Measurements from ENCODE around the gene MBNL2.

DNA sequence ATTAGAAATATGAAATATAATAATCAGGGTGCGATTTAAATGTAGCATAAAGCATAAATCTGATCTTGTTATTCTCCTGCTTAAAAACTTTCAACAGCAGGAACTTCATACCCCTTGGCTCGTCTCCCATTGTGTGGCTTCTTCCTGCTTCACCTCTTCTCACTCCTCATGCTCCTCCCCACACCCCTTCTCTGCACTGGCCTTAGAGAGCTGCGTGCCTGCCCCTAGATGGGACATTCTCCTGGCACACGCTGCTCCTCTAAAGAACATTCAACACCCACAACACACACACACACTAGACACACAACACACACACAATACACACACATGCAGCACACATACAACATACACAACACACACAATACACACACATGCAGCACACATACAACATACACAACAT, 107.2 kb downstream of the MBNL2 start:
- TF ChIP-seq, protein P1, sequence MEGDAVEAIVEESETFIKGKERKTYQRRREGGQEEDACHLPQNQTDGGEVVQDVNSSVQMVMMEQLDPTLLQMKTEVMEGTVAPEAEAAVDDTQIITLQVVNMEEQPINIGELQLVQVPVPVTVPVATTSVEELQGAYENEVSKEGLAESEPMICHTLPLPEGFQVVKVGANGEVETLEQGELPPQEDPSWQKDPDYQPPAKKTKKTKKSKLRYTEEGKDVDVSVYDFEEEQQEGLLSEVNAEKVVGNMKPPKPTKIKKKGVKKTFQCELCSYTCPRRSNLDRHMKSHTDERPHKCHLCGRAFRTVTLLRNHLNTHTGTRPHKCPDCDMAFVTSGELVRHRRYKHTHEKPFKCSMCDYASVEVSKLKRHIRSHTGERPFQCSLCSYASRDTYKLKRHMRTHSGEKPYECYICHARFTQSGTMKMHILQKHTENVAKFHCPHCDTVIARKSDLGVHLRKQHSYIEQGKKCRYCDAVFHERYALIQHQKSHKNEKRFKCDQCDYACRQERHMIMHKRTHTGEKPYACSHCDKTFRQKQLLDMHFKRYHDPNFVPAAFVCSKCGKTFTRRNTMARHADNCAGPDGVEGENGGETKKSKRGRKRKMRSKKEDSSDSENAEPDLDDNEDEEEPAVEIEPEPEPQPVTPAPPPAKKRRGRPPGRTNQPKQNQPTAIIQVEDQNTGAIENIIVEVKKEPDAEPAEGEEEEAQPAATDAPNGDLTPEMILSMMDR (IDR thresholded peaks at IDR 0.05) = no peak
- TF ChIP-seq POLR2A (IDR thresholded peaks at IDR 0.05) = no peak

Measured in uterus (tissue), 2 donors.